ENCODE results near the gene ZNF177.

Gene ZNF177

GRCh38 chr19:9427941-9428340 is 65.1 kb downstream of the ZNF177 start:
- DNase-seq (ENCODE audit: low read depth): no peak
- no peak overlapping the region for H3K4me3 ChIP-seq (ENCODE audit: low read length)
- TF ChIP-seq CTCF (conservative IDR thresholded peaks at IDR 0.05; ENCODE audit: low read depth, low read length): no peak

GRCh38 chr19:9430444-9430843 is 67.6 kb downstream of the ZNF177 start:
- no peak for TF ChIP-seq CTCF (conservative IDR thresholded peaks at IDR 0.05; ENCODE audit: low read depth, low read length)
- DNase-seq (ENCODE audit: low read depth): no peak
- no peak overlapping the region for H3K4me3 ChIP-seq (ENCODE audit: low read length)

GRCh38 chr19:9431475-9431874 is 68.7 kb downstream of the ZNF177 start:
- DNase-seq (ENCODE audit: low read depth): no peak
- no peak overlapping the region for H3K4me3 ChIP-seq (ENCODE audit: low read length)
- peak; percentile 46 for TF ChIP-seq CTCF (conservative IDR thresholded peaks at IDR 0.05; ENCODE audit: low read depth, low read length)
